HCT116 (cell line): ENCODE results near the gene MCOLN1.

Source experiments
- CEBPB ChIP-seq: IDR thresholded peaks from 2 replicates; pipeline ENCODE4 v1.6.1; 2012; ENCODE audit warnings: low read depth
- EZH2 ChIP-seq: fragments of 200-600 bp; sonication (generic); IDR thresholded peaks from 2 replicates; pipeline ENCODE4 v1.6.1; 2017; ENCODE audit warnings: antibody characterized with exemption, mixed run types
- EZH2phosphoT487 ChIP-seq: fragments of 200-600 bp; IDR thresholded peaks from 2 replicates; pipeline ENCODE4 v1.6.1; 2018; ENCODE audit warnings: antibody characterized with exemption, borderline replicate concordance
- POLR2A ChIP-seq: IDR thresholded peaks from 2 replicates; pipeline ENCODE4 v1.7.0; 2011; ENCODE audit warnings: borderline replicate concordance; ENCODE audit not compliant: insufficient read depth, insufficient read length; ENCODE audit errors: extremely low read depth
- SIN3A ChIP-seq: IDR thresholded peaks from 2 replicates; pipeline ENCODE4 v1.6.1; 2012; ENCODE audit warnings: low read depth
- SRF ChIP-seq: IDR thresholded peaks from 2 replicates; pipeline ENCODE4 v1.6.1; 2012; ENCODE audit warnings: low read depth
- ZNF274 ChIP-seq: fragments of 200-500 bp; sonication (Bioruptor generic); IDR thresholded peaks from 2 replicates; pipeline ENCODE4 v1.6.1; 2014; ENCODE audit warnings: mild to moderate bottlenecking, low read depth, low read length, inconsistent platforms
- TF ChIP-seq, protein P1 (sequence below), 3 experiments: fragments of 200-600 bp in 1 of 3; sonication (generic) in 1 of 3; IDR thresholded peaks in 2 of 3; conservative IDR thresholded peaks in 1 of 3; 2 replicates each; pipeline ENCODE4 v1.5.1; 2012 to 2017; ENCODE audit warnings: low read depth in 2 of 3, low read length in 2 of 3, antibody characterized with exemption in 1 of 3, borderline replicate concordance in 1 of 3, control low read depth in 1 of 3, mild to moderate bottlenecking in 1 of 3, mixed read lengths in 1 of 3, mixed run types in 1 of 3, moderate library complexity in 1 of 3; ENCODE audit not compliant: insufficient read depth in 1 of 3

DNA sequence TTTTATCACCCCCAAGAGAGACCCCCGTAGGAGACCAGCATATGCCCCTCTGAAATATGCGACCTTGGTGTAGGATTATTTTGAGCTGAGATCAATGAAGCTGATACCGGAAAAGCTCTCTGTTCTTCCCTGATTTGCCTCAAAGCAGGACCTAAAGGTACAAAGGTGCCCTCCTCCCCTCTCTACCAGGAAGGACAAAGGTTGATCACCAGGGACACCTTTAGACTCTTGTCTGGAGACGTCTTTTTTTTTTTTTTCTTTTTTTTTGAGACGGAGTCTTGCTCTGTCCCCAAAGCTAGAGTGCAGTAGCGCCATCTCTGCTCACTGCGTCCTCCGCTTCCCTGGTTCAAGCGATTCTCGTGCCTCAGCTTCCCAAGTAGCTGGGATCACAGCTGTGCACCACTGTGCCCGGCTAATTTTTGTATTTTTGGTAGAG lies 32.8 kb upstream of the MCOLN1 start:
- TF ChIP-seq CEBPB: no peak
- TF ChIP-seq EZH2: no peak
- TF ChIP-seq, protein P1, sequence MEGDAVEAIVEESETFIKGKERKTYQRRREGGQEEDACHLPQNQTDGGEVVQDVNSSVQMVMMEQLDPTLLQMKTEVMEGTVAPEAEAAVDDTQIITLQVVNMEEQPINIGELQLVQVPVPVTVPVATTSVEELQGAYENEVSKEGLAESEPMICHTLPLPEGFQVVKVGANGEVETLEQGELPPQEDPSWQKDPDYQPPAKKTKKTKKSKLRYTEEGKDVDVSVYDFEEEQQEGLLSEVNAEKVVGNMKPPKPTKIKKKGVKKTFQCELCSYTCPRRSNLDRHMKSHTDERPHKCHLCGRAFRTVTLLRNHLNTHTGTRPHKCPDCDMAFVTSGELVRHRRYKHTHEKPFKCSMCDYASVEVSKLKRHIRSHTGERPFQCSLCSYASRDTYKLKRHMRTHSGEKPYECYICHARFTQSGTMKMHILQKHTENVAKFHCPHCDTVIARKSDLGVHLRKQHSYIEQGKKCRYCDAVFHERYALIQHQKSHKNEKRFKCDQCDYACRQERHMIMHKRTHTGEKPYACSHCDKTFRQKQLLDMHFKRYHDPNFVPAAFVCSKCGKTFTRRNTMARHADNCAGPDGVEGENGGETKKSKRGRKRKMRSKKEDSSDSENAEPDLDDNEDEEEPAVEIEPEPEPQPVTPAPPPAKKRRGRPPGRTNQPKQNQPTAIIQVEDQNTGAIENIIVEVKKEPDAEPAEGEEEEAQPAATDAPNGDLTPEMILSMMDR (IDR thresholded peaks at IDR 0.05 in 2 of 3, conservative IDR thresholded peaks at IDR 0.05 in 1 of 3; ENCODE audit: borderline replicate concordance in 1 of 3, insufficient read depth in 1 of 3, low read depth in 2 of 3, low read length in 2 of 3): no peak
- TF ChIP-seq POLR2A: no peak
- TF ChIP-seq ZNF274: no peak
- TF ChIP-seq SRF: no peak
- no peak for TF ChIP-seq EZH2phosphoT487
- TF ChIP-seq SIN3A: no peak
